Measurements from ENCODE around the gene GPR31. TPM values are rescaled to one million over a fixed set of nuclear protein-coding genes. Genes with fewer than 3 reads are reported as not detected.

The GPR31 gene
- polyA plus RNA-seq, 2 of the 4 experiments (the other 2 are of a cell fraction), result not detected

DNA sequence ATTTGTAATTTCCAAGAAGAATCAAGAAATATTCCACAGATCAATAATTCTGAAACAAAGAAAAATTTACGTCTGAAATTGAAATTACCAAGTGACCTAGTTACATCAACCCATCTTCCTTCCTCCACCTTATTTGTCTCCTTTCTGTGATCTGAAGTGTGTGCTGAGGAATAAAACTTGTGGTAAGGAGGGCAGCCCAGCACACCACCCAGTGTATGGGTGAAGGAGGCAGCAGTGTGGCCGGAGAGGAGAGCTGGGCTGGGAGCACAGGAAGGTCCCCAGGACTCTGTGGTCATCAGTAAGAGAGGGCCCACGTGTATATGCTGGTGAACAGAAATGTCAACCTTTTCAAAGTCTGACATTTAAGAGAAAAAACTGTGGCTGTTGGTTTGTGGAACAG, 46.2 kb downstream of the GPR31 start:
- TF ChIP-seq ZFP36 (IDR thresholded peaks at IDR 0.05; ENCODE audit: borderline replicate concordance, partially characterized antibody), result no peak
- TF ChIP-seq, protein P1, sequence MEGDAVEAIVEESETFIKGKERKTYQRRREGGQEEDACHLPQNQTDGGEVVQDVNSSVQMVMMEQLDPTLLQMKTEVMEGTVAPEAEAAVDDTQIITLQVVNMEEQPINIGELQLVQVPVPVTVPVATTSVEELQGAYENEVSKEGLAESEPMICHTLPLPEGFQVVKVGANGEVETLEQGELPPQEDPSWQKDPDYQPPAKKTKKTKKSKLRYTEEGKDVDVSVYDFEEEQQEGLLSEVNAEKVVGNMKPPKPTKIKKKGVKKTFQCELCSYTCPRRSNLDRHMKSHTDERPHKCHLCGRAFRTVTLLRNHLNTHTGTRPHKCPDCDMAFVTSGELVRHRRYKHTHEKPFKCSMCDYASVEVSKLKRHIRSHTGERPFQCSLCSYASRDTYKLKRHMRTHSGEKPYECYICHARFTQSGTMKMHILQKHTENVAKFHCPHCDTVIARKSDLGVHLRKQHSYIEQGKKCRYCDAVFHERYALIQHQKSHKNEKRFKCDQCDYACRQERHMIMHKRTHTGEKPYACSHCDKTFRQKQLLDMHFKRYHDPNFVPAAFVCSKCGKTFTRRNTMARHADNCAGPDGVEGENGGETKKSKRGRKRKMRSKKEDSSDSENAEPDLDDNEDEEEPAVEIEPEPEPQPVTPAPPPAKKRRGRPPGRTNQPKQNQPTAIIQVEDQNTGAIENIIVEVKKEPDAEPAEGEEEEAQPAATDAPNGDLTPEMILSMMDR (IDR thresholded peaks at IDR 0.05), result no peak
- no peak for TF ChIP-seq SMC3 (IDR thresholded peaks at IDR 0.05)
- TF ChIP-seq MAZ (IDR thresholded peaks at IDR 0.05; ENCODE audit: borderline replicate concordance, low read depth, low read length), result no peak
- TF ChIP-seq CBX8 (IDR thresholded peaks at IDR 0.05), result no peak
- TF ChIP-seq GATA3 (IDR thresholded peaks at IDR 0.05; ENCODE audit: borderline replicate concordance), result no peak
- no peak for TF ChIP-seq SREBF2 (IDR thresholded peaks at IDR 0.05)
- no peak for TF ChIP-seq NPAS2 (CRISPR knock-in tag; IDR thresholded peaks at IDR 0.05; ENCODE audit: borderline replicate concordance)
- no peak for TF ChIP-seq HOXB13 (CRISPR knock-in tag; IDR thresholded peaks at IDR 0.05; ENCODE audit: low read depth)
- no peak for TF ChIP-seq CEBPB (IDR thresholded peaks at IDR 0.05)
- TF ChIP-seq, protein P2, sequence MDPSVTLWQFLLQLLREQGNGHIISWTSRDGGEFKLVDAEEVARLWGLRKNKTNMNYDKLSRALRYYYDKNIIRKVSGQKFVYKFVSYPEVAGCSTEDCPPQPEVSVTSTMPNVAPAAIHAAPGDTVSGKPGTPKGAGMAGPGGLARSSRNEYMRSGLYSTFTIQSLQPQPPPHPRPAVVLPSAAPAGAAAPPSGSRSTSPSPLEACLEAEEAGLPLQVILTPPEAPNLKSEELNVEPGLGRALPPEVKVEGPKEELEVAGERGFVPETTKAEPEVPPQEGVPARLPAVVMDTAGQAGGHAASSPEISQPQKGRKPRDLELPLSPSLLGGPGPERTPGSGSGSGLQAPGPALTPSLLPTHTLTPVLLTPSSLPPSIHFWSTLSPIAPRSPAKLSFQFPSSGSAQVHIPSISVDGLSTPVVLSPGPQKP (IDR thresholded peaks at IDR 0.05; ENCODE audit: low read depth, low read length), result no peak
- no peak for TF ChIP-seq TFCP2L1 (CRISPR knock-in tag; IDR thresholded peaks at IDR 0.05)
- TF ChIP-seq ESRRA (IDR thresholded peaks at IDR 0.05; ENCODE audit: borderline replicate concordance, low read length), result no peak
- no peak for TF ChIP-seq HOXB5 (CRISPR knock-in tag; IDR thresholded peaks at IDR 0.05)
- TF ChIP-seq, protein P3, sequence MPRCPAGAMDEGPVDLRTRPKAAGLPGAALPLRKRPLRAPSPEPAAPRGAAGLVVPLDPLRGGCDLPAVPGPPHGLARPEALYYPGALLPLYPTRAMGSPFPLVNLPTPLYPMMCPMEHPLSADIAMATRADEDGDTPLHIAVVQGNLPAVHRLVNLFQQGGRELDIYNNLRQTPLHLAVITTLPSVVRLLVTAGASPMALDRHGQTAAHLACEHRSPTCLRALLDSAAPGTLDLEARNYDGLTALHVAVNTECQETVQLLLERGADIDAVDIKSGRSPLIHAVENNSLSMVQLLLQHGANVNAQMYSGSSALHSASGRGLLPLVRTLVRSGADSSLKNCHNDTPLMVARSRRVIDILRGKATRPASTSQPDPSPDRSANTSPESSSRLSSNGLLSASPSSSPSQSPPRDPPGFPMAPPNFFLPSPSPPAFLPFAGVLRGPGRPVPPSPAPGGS (IDR thresholded peaks at IDR 0.05), result no peak
- TF ChIP-seq FOXS1 (CRISPR knock-in tag; IDR thresholded peaks at IDR 0.05), result no peak
- TF ChIP-seq, protein P4, sequence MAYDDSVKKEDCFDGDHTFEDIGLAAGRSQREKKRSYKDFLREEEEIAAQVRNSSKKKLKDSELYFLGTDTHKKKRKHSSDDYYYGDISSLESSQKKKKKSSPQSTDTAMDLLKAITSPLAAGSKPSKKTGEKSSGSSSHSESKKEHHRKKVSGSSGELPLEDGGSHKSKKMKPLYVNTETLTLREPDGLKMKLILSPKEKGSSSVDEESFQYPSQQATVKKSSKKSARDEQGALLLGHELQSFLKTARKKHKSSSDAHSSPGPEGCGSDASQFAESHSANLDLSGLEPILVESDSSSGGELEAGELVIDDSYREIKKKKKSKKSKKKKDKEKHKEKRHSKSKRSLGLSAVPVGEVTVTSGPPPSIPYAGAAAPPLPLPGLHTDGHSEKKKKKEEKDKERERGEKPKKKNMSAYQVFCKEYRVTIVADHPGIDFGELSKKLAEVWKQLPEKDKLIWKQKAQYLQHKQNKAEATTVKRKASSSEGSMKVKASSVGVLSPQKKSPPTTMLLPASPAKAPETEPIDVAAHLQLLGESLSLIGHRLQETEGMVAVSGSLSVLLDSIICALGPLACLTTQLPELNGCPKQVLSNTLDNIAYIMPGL (CRISPR knock-in tag; IDR thresholded peaks at IDR 0.05; ENCODE audit: borderline replicate concordance), result no peak
- WGBS (ENCODE audit: missing lambda C conversion rate), result 2% methylated on average over 3 of the region's 3 CpGs
- Histone ChIP-seq H3K4me3 (no peak overlapping the region), H3K27ac (no peak overlapping the region), H3K4me1 (no peaks in the 10 kb centered on the region), H3K4me2 (no peak overlapping the region), H3K9me3 (no peaks in the 10 kb centered on the region)
- POLR2A ChIA-PET, result no interaction called here
- no peak for FAIRE-seq
- CTCF ChIA-PET, result no interaction called here
- DNase-seq (ENCODE audit: low read depth in 1 of 2, low spot score in 1 of 2), result no peak
- no peak for ATAC-seq

DNA sequence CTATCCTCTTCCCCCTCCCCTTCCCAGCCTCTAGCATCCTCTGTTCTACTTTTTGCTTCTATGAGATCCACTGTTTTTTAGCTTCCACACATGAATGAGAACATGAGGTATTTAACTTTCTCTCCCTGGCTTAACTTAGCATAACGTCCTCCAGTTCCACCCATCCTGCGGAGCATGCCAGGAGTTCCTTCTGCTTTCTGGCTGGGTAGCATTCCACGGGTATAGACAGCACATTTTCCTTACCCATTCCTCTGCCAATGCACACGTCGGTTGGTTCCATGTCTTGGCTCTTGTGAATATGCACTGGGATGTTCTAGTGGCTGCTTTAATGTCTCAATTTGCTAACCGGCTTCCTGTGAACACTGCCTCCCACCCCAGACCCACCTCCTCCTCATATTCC, 48.1 kb downstream of the GPR31 start:
- H3K4me1 ChIP-seq, result no peaks in the 10 kb centered on the region
- H3K9me3 ChIP-seq, result no peaks in the 10 kb centered on the region
- ATAC-seq (no peak), DNase-seq (ENCODE audit: low read depth in 1 of 2, low spot score in 1 of 2) (no peak), FAIRE-seq (no peak)
- 39% methylated on average over 6 of the region's 6 CpGs for WGBS (ENCODE audit: missing lambda C conversion rate)
- ChIA-PET POLR2A (no interaction called here), CTCF (interaction anchor here (0.6 kb wide), 1 partner anchor 22 kb away, joined by 3 read pairs; no protein-coding TSS in a partner anchor)
- no peak overlapping the region for H3K4me3 ChIP-seq
- H3K27ac ChIP-seq, result no peak overlapping the region
- no peak overlapping the region for H3K4me2 ChIP-seq
- TF ChIP-seq POLR2AphosphoS2 (conservative IDR thresholded peaks at IDR 0.05; ENCODE audit: low read length) (no peak), ESRRA (IDR thresholded peaks at IDR 0.05; ENCODE audit: borderline replicate concordance, low read length) (no peak), JUN (IDR thresholded peaks at IDR 0.05) (no peak), NFE2L2 (conservative IDR thresholded peaks at IDR 0.05; ENCODE audit: low read length) (no peak), KDM1A (IDR thresholded peaks at IDR 0.05; ENCODE audit: low read depth) (no peak), BHLHE40 (IDR thresholded peaks at IDR 0.05; ENCODE audit: low read depth, low read length) (no peak), TP53 (CRISPR knock-in tag; IDR thresholded peaks at IDR 0.05) (no peak), ZFP36 (IDR thresholded peaks at IDR 0.05; ENCODE audit: borderline replicate concordance, partially characterized antibody) (no peak), HOXA7 (CRISPR knock-in tag; IDR thresholded peaks at IDR 0.05) (no peak), CHD4 (IDR thresholded peaks at IDR 0.05; ENCODE audit: borderline replicate concordance) (no peak)
- TF ChIP-seq, protein P1 (IDR thresholded peaks at IDR 0.05), result no peak
- TF ChIP-seq, protein P5, sequence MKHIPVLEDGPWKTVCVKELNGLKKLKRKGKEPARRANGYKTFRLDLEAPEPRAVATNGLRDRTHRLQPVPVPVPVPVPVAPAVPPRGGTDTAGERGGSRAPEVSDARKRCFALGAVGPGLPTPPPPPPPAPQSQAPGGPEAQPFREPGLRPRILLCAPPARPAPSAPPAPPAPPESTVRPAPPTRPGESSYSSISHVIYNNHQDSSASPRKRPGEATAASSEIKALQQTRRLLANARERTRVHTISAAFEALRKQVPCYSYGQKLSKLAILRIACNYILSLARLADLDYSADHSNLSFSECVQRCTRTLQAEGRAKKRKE (CRISPR knock-in tag; IDR thresholded peaks at IDR 0.05; ENCODE audit: low read depth), result no peak

All from A549 (cell line).